IMR-90 (cell line): ENCODE measurements around the gene CDC6. TPM values are rescaled to one million over a fixed set of nuclear protein-coding genes. Genes with fewer than 3 reads are reported as not detected.

Source experiments
- ATAC-seq: fragments of 200-7000 bp; cut with Tn5 transposase; 2 replicates; pipeline ENCODE4 v1.9.1; 2020; ENCODE audit warnings: low read depth, mild to moderate bottlenecking, moderate library complexity
- BruUV-seq: library from RNA; stranded (reverse); fragments of 400-500 nt; replicated peaks from 2 replicates; lab custom pipeline; 2021; lab: Mats Ljungman, UMichigan
- CTCF ChIA-PET: fragments of 300-600 bp; formaldehyde crosslinking; extraction: SDS; loops from one replicate; lab custom pipeline; 2021; ENCODE audit warnings: antibody characterized with exemption; lab: Yijun Ruan, JAX
- POLR2A ChIA-PET: fragments of 300-600 bp; sonication (Branson Sonifier 250); formaldehyde crosslinking; loops from one replicate; lab custom pipeline; 2022; ENCODE audit warnings: antibody characterized with exemption; ENCODE audit not compliant: unreplicated experiment; lab: Charles Lee
- DNase-seq: peaks from one replicate; pipeline ENCODE4 v3.0.0; 2013
- H2AFZ ChIP-seq: replicated peaks from 2 replicates; pipeline ENCODE3; 2013; ENCODE audit warnings: low read length, mild to moderate bottlenecking; ENCODE audit not compliant: poor library complexity
- H2AK5ac ChIP-seq: 2 replicates; pipeline ENCODE4 v1.6.1; 2013; ENCODE audit warnings: low read depth, low read length, inconsistent platforms
- H2AK9ac ChIP-seq: replicated peaks from 2 replicates; pipeline ENCODE3; 2013; ENCODE audit warnings: mild to moderate bottlenecking, low read depth, low read length, moderate library complexity; ENCODE audit not compliant: poor library complexity
- H2BK120ac ChIP-seq: 2 replicates; pipeline ENCODE4 v1.6.1; 2013; ENCODE audit warnings: low read depth, low read length, inconsistent platforms
- H2BK15ac ChIP-seq: 3 replicates; pipeline ENCODE4 v1.6.1; 2013; ENCODE audit warnings: low read depth, low read length, inconsistent platforms
- H2BK20ac ChIP-seq: 2 replicates; pipeline ENCODE4 v1.6.1; 2013; ENCODE audit warnings: low read depth, mild to moderate bottlenecking, inconsistent platforms, low read length, moderate library complexity
- H2BK5ac ChIP-seq: 2 replicates; pipeline ENCODE4 v1.6.1; 2013; ENCODE audit warnings: mild to moderate bottlenecking, low read depth, low read length, inconsistent platforms; ENCODE audit not compliant: poor library complexity, severe bottlenecking
- H3K14ac ChIP-seq: replicated peaks from 2 replicates; pipeline ENCODE4 v1.6.1; 2013; ENCODE audit warnings: low read depth, low read length, inconsistent platforms
- H3K18ac ChIP-seq: 2 replicates; pipeline ENCODE4 v1.6.1; 2013; ENCODE audit warnings: low read depth, low read length, control low read depth
- H3K23ac ChIP-seq: 2 replicates; pipeline ENCODE4 v1.6.1; 2013; ENCODE audit warnings: low read depth, low read length, inconsistent platforms
- H3K27ac ChIP-seq: 2 replicates; pipeline ENCODE4 v1.5.1; 2013; ENCODE audit warnings: mild to moderate bottlenecking, control low read depth, low read length; ENCODE audit not compliant: insufficient read depth
- H3K27me3 ChIP-seq: 2 replicates; pipeline ENCODE4 v1.6.1; 2013; ENCODE audit warnings: low read length; ENCODE audit not compliant: control insufficient read depth, insufficient read depth
- H3K36me3 ChIP-seq: 2 replicates; pipeline ENCODE4 v1.6.1; 2013; ENCODE audit warnings: low read length, mixed read lengths; ENCODE audit not compliant: control insufficient read depth, insufficient read depth
- H3K4ac ChIP-seq: 2 replicates; pipeline ENCODE4 v1.6.1; 2013; ENCODE audit warnings: low read depth, low read length, inconsistent platforms
- H3K4me1 ChIP-seq: 2 replicates; pipeline ENCODE4 v1.6.1; 2013; ENCODE audit warnings: low read length, mixed read lengths; ENCODE audit not compliant: control insufficient read depth, insufficient read depth
- H3K4me2 ChIP-seq: 2 replicates; pipeline ENCODE4 v1.6.1; 2013; ENCODE audit warnings: low read depth, mild to moderate bottlenecking, control low read depth, low read length, moderate library complexity
- H3K4me3 ChIP-seq: 2 replicates; pipeline ENCODE4 v1.5.1; 2013; ENCODE audit warnings: low read depth, mild to moderate bottlenecking, control low read depth, low read length, moderate library complexity; ENCODE audit not compliant: insufficient read depth
- H3K56ac ChIP-seq: 2 replicates; pipeline ENCODE4 v1.6.1; 2013; ENCODE audit warnings: low read length, inconsistent platforms; ENCODE audit not compliant: insufficient read depth; ENCODE audit errors: extremely low read depth
- H3K79me1 ChIP-seq, 2 experiments: 2 replicates each; pipeline ENCODE4 v1.6.1; 2013; ENCODE audit warnings: low read length in 2 of 2, inconsistent platforms in 1 of 2, low read depth in 1 of 2
- H3K9ac ChIP-seq: 2 replicates; pipeline ENCODE4 v1.6.1; 2013; ENCODE audit warnings: low read depth, low read length, control low read depth
- H3K9me1 ChIP-seq: 2 replicates; pipeline ENCODE4 v1.6.1; 2013; ENCODE audit warnings: low read length, inconsistent platforms; ENCODE audit not compliant: insufficient read depth
- H3K9me3 ChIP-seq: 2 replicates; pipeline ENCODE4 v1.6.1; 2013; ENCODE audit warnings: low read length; ENCODE audit not compliant: control insufficient read depth, insufficient read depth
- H4K20me1 ChIP-seq: 2 replicates; pipeline ENCODE4 v1.6.1; 2013; ENCODE audit warnings: low read length, inconsistent platforms; ENCODE audit not compliant: insufficient read depth
- H4K5ac ChIP-seq: 2 replicates; pipeline ENCODE4 v1.6.1; 2013; ENCODE audit warnings: mild to moderate bottlenecking, low read depth, low read length, control low read depth
- H4K8ac ChIP-seq, 2 experiments: 2 replicates each; pipeline ENCODE4 v1.6.1; 2013; ENCODE audit warnings: low read depth in 2 of 2, low read length in 2 of 2, control low read depth in 1 of 2, inconsistent platforms in 1 of 2
- H4K91ac ChIP-seq: 2 replicates; pipeline ENCODE4 v1.6.1; 2013; ENCODE audit warnings: low read depth, low read length, inconsistent platforms; ENCODE audit not compliant: insufficient read depth
- CEBPB ChIP-seq: IDR thresholded peaks from 2 replicates; pipeline ENCODE4 v1.6.1; 2012; ENCODE audit warnings: low read depth, low read length, improper control_type of control experiment
- MAZ ChIP-seq: IDR thresholded peaks from 2 replicates; pipeline ENCODE4 v1.6.1; 2012; ENCODE audit warnings: low read depth, mild to moderate bottlenecking, low read length, improper control_type of control experiment, moderate library complexity, borderline replicate concordance
- WGBS, 2 experiments: methylation state at CpG; one replicate each; pipeline versions ENCODE4 v1.1.5 to v1.1.7; 2013; ENCODE audit warnings: missing lambda C conversion rate in 2 of 2; ENCODE audit not compliant: insufficient read length in 1 of 2; ENCODE audit errors: extremely low coverage in 2 of 2; 5-methylcytosine and 5-hydroxymethylcytosine counted together
- dilution Hi-C: fragments of 300-500 bp; cut with HindIII; formaldehyde crosslinking; loops from one replicate; pipeline ENCODE4 v1.14.3; 2018; ENCODE audit warnings: low sequenced_read_pairs; ENCODE audit not compliant: unreplicated experiment
- in situ Hi-C: fragments of 300-500 bp; cut with MboI; formaldehyde crosslinking; loops from 3 replicates; pipeline ENCODE4 v1.14.3; 2019; ENCODE audit warnings: low sequenced_read_pairs, inconsistent platforms, mixed read lengths
- intact Hi-C: fragments of 100-400 bp; cut with micrococcal nuclease; formaldehyde crosslinking; loops from 2 replicates; pipeline ENCODE4 v1.10.0; 2022
- polyA plus RNA-seq, 3 experiments: library from polyadenylated mRNA; depleted of rRNA; stranded (reverse); fragments of >200 nt; gene quantifications; 2 replicates each; pipeline ENCODE4 v1.2.3, GENCODE V29; 2012; ENCODE audit warnings: low replicate concordance in 1 of 3
- total RNA-seq: library from RNA; depleted of rRNA; stranded (reverse); fragments of >200 nt; gene quantifications from 2 replicates; pipeline ENCODE4 v1.2.3, GENCODE V29; 2012
- TF ChIP-seq, protein P1 (sequence below): conservative IDR thresholded peaks from 2 replicates; pipeline ENCODE4 v1.5.1; 2012; ENCODE audit warnings: mild to moderate bottlenecking, low read depth, low read length, improper control_type of control experiment
- TF ChIP-seq, protein P2 (sequence below): fragments of 150-350 bp; IDR thresholded peaks from 2 replicates; pipeline ENCODE4 v1.6.1; 2017; ENCODE audit warnings: mild to moderate bottlenecking, antibody characterized with exemption, low read length, low read depth

Gene CDC6
- total and polyA plus RNA-seq, 2 of the 4 experiments (the other 2 are of a cell fraction) = 15.3 to 25.6 TPM

DNA sequence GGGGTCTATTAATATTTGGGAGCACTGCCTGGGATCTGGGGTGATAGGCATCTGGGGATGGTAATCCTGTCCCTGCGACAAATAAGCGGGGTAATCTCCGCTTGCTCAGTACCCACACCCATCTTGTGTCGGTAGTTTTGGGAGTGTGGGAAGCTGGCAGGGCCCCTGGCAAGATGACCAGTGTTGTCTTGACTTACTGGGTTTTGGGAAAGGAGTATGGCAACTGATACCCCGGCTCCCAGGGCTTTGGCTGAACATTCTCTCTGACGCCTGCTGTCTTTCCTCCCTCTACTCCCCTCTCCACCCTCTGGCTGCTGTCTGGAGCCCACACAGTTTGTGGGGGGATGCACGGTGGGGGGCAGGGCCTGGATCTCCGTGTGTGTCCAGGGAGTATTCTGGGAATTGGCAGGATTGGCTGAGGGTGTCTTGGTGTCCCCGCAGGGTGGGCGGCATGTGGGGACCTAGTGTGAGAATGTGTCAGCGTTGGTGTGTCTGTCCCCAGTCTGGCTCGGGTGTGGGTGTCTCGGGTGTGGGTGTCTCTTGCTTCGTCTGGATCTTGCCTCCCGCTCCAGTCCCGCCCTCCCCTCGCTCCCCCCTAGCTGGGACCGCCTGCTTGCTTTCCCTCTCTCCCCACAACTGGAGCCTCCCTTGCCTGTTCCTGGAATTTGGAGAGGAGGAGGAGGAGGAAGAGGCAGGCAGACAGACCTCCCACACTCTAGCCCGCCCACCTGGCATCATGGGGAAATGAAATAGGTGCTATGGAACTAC lies 33.3 kb downstream of the CDC6 start:
- Histone ChIP-seq H3K9me3 (no peaks in the 10 kb centered on the region), H2AFZ (peak overlapping the region; percentile 10), H3K27me3 (no peaks in the 10 kb centered on the region), H2BK15ac (peak overlapping the region; percentile 21; the same call in 1 of the 3 replicates), H4K8ac (peak overlapping the region in 1 of 2 experiments; percentile 53; a peak in 1 of 4 replicates), H3K4ac (peak overlapping the region; percentile 63), H3K36me3 (no peaks in the 10 kb centered on the region), H3K4me1 (peaks cover 60% of the 10 kb centered on the region), H3K27ac (peak overlapping the region; percentile 10; the same call in 1 of the 2 replicates), H3K9me1 (peaks cover 41% of the 10 kb centered on the region), H2BK20ac (peak overlapping the region; percentile 22; the same call in 1 of the 2 replicates), H3K4me2 (peak overlapping the region; percentile 59; the same call in 1 of the 2 replicates), H3K14ac (peak overlapping the region; percentile 13), H2BK120ac (no peak overlapping the region), H3K4me3 (no peak overlapping the region), H3K56ac (no peak overlapping the region), H3K18ac (no peak overlapping the region), H2BK5ac (peak overlapping the region; percentile 4), H2AK5ac (peak overlapping the region; percentile 72), H3K23ac (peak overlapping the region; percentile 66; the same call in 1 of the 2 replicates), H4K91ac (no peak overlapping the region), H2AK9ac (peak overlapping the region; percentile 21), H4K20me1 (peaks cover 57% of the 10 kb centered on the region), H3K79me1 (peaks cover 17 to 89% of the 10 kb centered on the region in 2 experiments), H4K5ac (peak overlapping the region; percentile 5; the same call in 1 of the 2 replicates), H3K9ac (no peak overlapping the region)
- TF ChIP-seq, protein P1, sequence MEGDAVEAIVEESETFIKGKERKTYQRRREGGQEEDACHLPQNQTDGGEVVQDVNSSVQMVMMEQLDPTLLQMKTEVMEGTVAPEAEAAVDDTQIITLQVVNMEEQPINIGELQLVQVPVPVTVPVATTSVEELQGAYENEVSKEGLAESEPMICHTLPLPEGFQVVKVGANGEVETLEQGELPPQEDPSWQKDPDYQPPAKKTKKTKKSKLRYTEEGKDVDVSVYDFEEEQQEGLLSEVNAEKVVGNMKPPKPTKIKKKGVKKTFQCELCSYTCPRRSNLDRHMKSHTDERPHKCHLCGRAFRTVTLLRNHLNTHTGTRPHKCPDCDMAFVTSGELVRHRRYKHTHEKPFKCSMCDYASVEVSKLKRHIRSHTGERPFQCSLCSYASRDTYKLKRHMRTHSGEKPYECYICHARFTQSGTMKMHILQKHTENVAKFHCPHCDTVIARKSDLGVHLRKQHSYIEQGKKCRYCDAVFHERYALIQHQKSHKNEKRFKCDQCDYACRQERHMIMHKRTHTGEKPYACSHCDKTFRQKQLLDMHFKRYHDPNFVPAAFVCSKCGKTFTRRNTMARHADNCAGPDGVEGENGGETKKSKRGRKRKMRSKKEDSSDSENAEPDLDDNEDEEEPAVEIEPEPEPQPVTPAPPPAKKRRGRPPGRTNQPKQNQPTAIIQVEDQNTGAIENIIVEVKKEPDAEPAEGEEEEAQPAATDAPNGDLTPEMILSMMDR = no peak
- TF ChIP-seq MAZ (peak; percentile 8; the same call in 1 of the 2 replicates), CEBPB (no peak)
- TF ChIP-seq, protein P2, sequence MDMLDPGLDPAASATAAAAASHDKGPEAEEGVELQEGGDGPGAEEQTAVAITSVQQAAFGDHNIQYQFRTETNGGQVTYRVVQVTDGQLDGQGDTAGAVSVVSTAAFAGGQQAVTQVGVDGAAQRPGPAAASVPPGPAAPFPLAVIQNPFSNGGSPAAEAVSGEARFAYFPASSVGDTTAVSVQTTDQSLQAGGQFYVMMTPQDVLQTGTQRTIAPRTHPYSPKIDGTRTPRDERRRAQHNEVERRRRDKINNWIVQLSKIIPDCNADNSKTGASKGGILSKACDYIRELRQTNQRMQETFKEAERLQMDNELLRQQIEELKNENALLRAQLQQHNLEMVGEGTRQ = no peak
- intact Hi-C loops = no loop called here
- in situ Hi-C loops = no loop called here
- WGBS, 2 experiments = no CpG with 5 or more reads among the region's 19 CpGs
- BruUV-seq = no TSS peak
- ATAC-seq (no peak), DNase-seq (no peak)
- dilution Hi-C loops = no loop called here
- ChIA-PET POLR2A (no interaction called here), CTCF (interaction anchor here (1.1 to 2.1 kb wide), 2 partner anchors 16 to 18 kb away, joined by 3 to 6 read pairs; no protein-coding TSS in a partner anchor)
